A673 (cell line): Measurements from ENCODE around the gene SHANK1.

Source experiments
- CTCF ChIP-seq: fragments of 300-800, 200-600 bp; sonication (generic); conservative IDR thresholded peaks from 2 replicates; pipeline ENCODE4 v1.5.1; 2017; ENCODE audit warnings: low read depth, mild to moderate bottlenecking, antibody characterized with exemption, low read length, moderate library complexity, mixed read lengths
- EZH2 ChIP-seq: fragments of 200-600 bp; sonication (generic); IDR thresholded peaks from 2 replicates; pipeline ENCODE4 v1.6.1; 2017; ENCODE audit warnings: borderline replicate concordance, low read depth, mild to moderate bottlenecking, mixed read lengths, antibody characterized with exemption, low read length; ENCODE audit not compliant: poor library complexity, severe bottlenecking

- TF ChIP-seq EZH2 (no peak), CTCF (no peak)
These were observed 73.4 kb downstream of the SHANK1 start for GRCh38 chr19:50646074-50646807.
